Fibroblast of lung (primary cell): ENCODE measurements around the gene MEF2D.

Experiments
- EZH2 ChIP-seq: IDR thresholded peaks from 2 replicates; pipeline ENCODE4 v1.5.1; 2012; ENCODE audit warnings: low read length, control low read depth, mild to moderate bottlenecking; ENCODE audit errors: missing control alignments
- TF ChIP-seq, protein P1 (sequence below), 2 donors: IDR thresholded peaks in 1 of 2; conservative IDR thresholded peaks in 1 of 2; 1 replicate in 1 of 2; 2 replicates in 1 of 2; pipeline ENCODE4 v1.5.1; 2011 to 2012; ENCODE audit warnings: low read length in 2 of 2, control low read depth in 1 of 2, inconsistent platforms in 1 of 2, low read depth in 1 of 2, mild to moderate bottlenecking in 1 of 2

DNA sequence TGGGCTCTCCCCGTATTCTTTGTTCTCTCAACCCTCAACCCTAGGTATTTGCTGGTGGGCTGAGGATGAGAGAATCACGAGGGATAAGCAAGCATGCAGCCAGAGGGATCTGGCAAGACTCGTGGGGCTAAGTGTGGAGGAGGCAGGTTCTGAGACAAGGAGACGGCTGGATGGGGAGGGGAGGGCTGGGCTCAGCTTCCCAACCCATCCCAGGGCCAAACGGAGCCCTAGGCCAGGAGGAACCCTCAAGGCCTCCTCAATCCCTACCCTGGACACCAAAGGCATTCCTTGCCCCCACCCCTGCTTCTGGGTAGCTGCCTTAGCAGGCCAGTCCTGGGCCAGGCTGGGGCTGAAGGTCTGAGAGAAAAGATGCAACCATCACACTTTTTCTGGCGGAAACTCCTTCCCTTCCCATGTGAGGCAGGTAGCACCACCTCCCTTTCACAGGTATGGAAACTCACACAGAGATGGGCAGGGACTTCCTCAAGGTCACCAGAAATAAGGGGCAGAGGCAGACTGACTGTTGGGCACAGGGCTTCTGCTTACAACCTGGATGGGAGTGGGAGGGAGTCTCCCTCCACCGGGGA is 6.2 kb downstream of the MEF2D start:
- TF ChIP-seq, protein P1, sequence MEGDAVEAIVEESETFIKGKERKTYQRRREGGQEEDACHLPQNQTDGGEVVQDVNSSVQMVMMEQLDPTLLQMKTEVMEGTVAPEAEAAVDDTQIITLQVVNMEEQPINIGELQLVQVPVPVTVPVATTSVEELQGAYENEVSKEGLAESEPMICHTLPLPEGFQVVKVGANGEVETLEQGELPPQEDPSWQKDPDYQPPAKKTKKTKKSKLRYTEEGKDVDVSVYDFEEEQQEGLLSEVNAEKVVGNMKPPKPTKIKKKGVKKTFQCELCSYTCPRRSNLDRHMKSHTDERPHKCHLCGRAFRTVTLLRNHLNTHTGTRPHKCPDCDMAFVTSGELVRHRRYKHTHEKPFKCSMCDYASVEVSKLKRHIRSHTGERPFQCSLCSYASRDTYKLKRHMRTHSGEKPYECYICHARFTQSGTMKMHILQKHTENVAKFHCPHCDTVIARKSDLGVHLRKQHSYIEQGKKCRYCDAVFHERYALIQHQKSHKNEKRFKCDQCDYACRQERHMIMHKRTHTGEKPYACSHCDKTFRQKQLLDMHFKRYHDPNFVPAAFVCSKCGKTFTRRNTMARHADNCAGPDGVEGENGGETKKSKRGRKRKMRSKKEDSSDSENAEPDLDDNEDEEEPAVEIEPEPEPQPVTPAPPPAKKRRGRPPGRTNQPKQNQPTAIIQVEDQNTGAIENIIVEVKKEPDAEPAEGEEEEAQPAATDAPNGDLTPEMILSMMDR (conservative IDR thresholded peaks at IDR 0.05 in 1 of 2, IDR thresholded peaks at IDR 0.05 in 1 of 2; ENCODE audit: low read depth in 1 of 2, low read length in 2 of 2): no peak
- no peak for TF ChIP-seq EZH2
